ENCODE data around the gene BCO2.
"Not testable (repeated sequence)": the region's sequence is repeated elsewhere in the genome, so short reads cannot be mapped to it uniquely, and the experiment has no call there.

The BCO2 gene

DNA sequence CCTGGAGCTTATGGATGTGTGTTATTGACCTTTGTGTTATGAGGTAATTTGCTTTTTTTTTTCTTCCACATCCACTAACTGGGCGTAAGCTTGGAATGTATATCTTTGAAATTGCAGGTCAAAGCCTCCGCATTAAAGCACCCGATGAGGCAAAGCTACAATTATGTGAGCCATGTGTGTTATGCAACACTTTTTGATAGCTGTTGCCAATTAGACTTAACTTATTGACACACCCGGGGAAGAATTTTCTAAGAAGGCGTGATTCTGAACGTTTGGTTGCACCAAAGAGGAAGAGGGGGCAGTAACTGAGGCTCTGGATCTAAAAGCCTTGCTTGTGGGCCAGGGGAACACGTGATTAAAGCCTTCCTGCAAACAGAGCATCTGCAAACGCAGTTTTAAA lies 8.8 kb upstream of the BCO2 start:
- DNase-seq (ENCODE audit: low spot score): no peak

DNA sequence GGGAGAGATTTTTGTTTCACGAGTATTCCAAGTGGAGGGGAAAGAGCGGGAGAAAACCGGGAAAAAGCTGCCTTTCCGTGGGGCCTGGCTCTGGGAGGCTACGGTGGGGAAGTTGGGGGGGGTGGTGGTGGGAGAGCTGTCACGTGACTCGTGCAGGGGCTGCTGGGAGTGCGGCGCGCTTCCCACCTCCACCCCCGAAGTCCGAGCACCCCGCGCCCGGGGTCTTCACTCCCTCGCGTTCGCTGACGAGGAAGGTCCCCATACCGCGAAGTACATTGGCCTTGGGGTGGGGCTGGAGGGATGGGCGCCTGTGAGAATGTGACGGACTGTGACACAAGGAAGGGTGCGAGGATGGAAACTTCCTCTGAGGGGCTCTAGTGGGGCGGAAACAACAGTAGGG lies 8.2 kb upstream of the BCO2 start, which contains the start of gene TEX12:
TSS of gene TEX12 (plus strand) at position 228 of the 400 bp plus-strand sequence. CDS start 1,897 bp downstream, outside the sequence.
- DNase-seq (ENCODE audit: low spot score): peak; percentile 14

GRCh38 chr11:112172362-112172994 lies 2.8 kb upstream of the BCO2 start:
- DNase-seq (ENCODE audit: low spot score): no peak

- DNase-seq (ENCODE audit: low spot score): no peak
Observed at GRCh38 chr11:112173152-112173551, 2.2 kb upstream of the BCO2 start.

DNA sequence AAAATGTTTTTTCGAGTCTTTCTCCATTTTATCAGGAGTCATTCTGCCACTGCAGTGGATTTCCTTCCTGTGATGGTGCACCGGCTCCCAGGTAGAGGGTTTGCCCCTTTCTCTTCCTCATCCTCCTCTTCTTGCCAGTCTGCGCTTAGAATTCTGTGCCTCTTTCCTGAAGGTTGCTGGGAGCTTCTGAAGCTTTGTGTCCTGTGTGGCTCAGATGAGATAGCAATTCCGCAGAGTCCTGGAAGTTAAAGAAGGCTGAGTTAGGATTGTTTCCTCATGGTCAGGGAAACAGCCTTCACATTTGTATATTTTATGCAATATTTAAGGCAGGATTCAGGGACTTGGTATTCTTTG lies 264 bp downstream of the BCO2 start:
- no peak for DNase-seq (ENCODE audit: low spot score)

DNA sequence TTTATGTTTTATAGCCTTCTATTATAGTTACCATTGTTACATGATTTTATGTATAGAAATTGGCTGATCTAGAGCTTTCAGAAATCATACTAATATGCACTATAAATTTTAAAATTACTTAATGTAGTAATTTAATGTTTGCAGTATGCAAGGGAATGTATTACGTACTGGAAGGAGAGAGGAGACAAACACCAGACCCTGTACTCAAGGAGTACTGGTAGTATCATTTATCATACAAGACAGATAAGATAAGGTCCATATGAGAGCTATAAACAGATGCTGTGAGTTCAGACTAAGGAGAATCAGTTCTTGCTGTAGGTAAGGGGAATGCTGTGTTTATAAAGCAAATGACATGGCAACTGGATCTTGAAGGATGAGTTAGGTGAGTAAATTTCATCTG lies 765 bp downstream of the BCO2 start:
- no peak for DNase-seq (ENCODE audit: low spot score)

GRCh38 chr11:112177589-112177988 lies 2.3 kb downstream of the BCO2 start:
- no peak for DNase-seq (ENCODE audit: low spot score)

DNA sequence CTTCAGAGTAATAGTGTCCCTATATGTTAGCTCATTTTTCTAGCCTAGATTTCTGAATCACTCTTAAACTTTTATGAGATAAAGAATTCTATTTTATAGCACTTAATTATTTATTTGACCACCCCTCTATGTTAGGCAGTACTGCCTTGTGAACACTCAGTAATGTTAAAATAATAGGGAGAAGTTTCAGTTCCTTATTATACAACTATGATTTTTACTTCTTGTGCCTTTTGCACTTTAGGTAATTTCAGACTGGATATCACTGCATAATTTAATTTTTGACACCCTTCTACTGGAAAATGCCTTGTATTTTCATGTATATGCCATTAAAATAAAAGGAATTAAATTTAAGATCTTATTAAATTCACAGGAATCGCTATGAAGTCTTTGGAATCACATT lies 3.1 kb downstream of the BCO2 start:
- DNase-seq (ENCODE audit: low spot score): no peak

DNA sequence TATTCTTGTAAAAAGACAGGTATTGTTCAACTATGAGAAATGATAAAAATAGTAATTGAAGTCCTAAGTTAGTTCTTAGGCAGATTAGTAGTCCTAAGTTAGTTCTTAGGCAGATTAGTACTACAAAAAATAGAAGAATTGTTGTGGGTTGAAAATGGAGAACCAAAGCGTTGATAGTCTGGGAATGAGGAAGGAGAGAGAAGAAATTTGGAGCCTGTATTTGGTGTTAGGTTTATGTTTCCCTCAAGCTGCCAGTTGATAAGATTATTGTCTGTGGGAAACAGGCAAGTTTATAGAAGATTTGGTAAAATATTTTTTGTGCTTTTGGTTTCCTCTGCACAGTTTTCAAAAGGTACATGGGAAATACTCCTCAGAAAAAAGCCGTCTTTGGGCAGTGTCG lies 3.6 kb downstream of the BCO2 start:
- no peak for DNase-seq (ENCODE audit: low spot score)

- no peak for DNase-seq (ENCODE audit: low spot score)
Observed at GRCh38 chr11:112179601-112180000, 4.3 kb downstream of the BCO2 start.

DNA sequence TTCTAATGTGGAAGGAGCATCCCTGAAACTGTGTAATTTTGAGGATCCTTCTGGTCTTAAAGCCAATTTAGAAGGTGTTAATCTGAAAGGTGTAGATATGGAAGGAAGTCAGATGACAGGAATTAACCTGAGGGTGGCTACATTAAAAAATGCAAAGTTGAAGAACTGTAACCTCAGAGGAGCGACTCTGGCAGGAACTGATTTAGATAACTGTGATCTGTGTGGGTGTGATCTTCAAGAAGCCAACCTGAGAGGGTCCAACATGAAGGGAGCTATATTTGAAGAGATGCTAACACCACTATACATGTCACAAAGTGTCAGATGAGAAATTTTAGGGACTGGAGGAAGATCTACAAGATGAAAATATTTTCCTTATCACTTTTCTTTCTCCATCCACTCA lies 7.6 kb downstream of the BCO2 start:
- DNase-seq (ENCODE audit: low spot score): no peak

DNA sequence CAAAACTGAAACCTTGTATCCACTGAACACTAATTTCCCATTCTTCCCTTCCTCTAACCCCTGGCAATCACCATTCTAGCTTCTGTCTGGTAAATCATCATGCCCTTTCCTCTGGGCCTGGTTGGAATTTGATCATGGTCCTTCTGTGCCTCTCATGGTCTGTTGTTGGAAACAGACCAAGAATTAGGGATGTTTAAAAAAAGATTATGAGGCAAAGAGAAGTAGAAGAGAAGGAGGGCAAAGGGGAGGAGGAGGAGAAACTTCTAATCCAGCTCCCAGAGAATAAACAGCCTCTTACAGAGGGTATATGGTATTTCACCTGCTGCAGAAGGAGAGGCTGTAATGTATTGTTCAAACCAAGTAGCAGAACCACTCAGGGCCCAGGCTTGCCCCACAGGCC lies 10.6 kb downstream of the BCO2 start:
- no peak for DNase-seq (ENCODE audit: low spot score)

DNA sequence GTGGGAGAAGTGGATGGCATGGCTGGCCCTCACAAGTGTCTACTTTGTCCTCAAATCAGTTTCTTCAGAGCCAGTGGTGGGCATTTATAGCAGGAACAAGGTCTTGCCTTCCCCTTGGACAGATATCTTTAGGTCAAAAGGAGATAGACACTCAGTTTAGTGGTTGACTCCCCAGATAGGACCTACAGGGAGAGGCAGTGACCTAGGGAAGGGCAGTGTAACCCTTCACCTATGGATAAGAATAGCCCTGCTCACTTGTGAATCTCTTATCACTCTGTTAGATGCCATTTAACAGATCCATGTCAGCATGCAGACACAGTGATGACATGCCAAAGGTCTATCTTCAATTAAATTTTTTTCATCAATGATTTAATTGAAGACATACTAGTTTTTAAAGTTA lies 11.0 kb downstream of the BCO2 start:
- no peak for DNase-seq (ENCODE audit: low spot score)

- not testable (repeated sequence) for DNase-seq (ENCODE audit: low spot score)
Observed at GRCh38 chr11:112195113-112195512, 19.8 kb downstream of the BCO2 start.

DNA sequence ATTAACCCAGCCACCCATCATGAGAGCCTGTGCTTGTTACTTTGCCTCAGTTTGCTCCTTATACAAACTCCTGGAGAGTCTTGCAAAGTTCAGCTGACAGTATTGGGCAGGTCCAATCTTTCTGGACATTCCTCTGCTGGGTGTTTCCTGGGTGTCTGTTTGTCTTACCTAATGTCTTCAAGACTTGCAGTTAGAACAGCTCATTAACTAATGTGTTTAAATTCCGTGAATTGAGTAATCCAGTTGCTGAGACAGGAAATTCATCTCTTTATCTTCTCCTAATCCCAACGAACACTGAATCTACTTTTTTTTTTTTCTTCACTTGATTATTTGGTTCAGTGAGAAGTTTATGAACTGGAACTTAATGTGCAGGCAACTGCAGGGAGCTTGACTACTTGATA lies 20.6 kb downstream of the BCO2 start:
- DNase-seq (ENCODE audit: low spot score): no peak

DNA sequence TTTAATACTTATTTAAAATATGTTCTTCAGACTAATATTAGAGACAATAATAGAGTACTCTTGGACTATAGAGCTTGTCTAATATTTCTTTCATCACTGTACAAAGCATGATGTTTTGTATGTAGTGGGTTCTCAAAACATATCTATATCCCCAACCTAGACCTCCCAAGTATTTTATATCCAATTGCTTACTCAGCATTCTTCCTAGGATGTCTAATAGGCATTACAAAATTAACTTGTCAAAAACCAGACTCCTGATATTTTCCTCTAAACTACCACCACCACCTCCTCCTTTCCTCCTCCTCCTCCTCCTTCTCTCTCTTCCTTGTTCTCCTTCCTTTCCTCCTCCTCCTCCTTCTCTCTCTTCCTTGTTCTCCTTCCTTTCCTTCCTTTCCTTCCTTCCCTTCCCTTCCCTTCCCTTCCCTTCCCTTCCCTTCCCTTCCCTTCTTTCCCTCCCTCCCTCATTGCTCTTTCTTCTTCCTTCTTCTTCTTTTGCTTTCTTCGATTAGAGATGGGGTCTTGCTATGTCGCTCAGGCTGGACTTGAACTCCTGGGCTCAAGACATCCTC lies 21.3 kb downstream of the BCO2 start:
- no peak for DNase-seq (ENCODE audit: low spot score)

DNA sequence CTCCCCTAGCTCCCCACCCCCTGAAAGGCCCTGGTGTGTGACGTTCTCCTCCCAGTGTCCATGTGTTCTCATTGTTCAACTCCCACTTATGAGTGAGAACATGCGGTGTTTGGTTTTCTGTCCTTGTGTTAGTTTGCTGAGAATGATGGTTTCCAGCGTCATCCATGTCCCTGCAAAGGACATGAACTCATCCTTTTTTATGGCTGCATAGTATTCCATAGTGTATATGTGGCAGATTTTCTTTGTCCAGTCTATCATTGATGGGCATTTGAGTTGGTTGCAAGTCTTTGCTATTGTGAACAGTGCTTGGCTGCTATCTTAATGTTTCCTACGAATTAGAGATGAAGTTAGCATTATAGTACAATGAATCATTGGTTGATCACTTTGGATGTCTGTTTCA lies 23.8 kb downstream of the BCO2 start:
- DNase-seq (ENCODE audit: low spot score): not testable (repeated sequence)

DNA sequence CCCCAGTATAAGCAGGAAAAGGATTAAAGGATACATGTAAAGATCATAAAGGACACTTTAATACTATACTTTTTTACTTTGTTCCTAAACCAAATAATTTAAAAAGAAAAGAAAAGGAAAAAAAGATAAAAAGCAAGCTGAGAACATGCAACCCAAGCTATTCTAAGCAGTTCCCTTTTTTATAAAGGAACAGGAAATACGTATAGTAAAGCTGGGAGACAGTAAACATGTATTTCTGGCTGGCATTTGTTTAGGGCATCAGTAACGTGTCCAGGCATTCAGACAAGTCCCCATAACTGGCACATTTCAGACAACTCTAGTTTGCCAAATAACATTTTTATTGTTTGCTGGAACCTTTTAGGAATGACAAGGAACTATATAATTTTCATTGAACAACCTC lies 24.9 kb downstream of the BCO2 start:
- no peak for DNase-seq (ENCODE audit: low spot score)

DNA sequence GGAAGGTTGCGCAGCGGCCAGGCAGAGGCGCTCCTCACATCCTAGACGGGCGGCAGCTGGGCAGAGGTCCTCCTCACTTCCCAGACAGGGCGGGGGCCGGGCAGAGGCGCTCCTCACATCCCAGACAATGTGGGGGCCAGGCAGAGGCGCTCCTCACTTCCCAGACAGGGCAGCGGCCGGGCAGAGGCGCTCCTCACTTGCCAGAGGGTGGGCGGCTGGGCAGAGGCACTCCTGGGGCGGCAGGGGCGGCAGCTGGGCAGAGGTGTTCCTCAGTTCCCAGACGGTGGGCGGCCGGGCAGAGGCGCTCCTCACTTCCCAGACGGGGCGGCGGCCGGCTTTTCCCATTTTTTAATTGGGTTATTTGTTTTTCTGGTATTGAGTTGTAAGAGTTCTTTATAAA lies 30.8 kb downstream of the BCO2 start:
- DNase-seq (ENCODE audit: low spot score): no peak

DNA sequence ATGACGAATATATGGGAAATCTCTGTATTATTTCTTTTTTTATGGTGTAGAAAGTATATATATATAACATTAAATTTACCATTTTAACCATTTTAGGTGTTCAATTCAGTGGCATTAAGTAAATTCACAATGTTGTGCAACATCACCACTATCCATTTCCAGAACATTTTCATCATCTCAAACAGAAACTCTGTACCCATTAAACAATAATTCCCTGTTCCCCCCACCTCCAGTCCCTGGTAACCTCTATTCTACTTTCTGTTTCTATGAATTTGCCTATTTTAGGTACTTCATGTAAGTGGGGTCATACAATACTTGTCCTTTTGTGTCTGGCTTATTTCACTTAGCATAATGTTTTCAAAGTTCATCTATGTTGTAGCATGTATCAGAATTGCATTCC lies 35.6 kb downstream of the BCO2 start:
- no peak for DNase-seq (ENCODE audit: low spot score)

DNA sequence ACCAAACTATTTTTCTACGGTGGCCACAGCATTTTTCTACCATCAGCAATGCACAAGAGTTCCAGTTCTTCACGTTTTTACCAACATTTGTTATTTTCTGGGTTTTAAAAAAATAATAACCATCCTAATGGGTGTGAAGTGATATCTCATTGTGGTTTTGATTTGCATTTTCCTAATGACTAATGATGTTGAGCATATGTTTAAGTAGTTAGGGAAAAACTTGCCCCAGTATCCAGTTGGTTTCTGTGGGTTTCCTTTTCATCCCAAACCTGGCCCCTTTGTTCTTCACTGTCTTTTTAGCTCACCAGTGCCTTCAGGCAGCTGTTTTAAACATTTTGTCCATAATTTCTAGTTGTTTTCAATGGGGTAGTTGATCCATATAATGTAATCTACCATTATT lies 36.2 kb downstream of the BCO2 start:
- DNase-seq (ENCODE audit: low spot score): no peak

- DNase-seq (ENCODE audit: low spot score): no peak
Observed at GRCh38 chr11:112212290-112212689, 37.0 kb downstream of the BCO2 start.

DNA sequence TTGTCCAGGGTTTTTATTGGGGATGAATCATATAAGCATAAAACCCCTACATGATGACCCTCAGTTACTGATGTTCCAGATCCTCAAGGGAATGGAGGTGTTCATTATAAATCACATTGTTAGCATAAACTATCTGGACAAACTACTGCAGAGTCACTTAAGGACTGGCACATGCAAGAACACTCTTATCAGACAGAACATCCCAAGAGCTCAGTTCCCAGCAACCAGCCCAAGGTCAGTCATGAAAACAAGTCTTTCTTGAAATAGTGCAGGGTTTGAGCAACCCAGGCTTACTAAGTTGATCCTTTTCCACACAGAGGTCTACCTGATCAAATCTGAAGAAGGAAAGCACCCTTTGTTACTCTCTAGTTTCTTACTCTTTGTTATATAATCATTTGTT lies 37.4 kb downstream of the BCO2 start:
- DNase-seq (ENCODE audit: low spot score): no peak

DNA sequence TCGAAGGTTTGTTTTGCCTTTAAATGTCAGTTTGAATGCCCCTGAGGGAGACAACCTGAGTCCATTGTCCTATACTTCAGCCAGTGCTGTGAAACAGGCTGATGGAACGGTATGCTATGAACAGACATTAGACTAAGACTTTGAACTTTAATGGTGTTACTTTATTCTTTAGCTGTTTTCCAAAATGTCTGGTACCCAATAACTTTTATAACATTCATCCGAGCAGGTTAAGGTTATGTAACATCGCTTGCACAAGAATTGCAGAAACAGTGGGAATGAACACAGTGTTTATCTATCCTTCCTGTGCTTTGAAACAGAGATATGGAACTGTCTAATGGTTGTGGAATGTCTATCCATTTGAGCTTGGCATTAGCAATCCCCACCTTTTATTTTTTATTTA lies 38.4 kb downstream of the BCO2 start:
- no peak for DNase-seq (ENCODE audit: low spot score)
